LNCaP clone FGC (cell line): Measurements from ENCODE around the gene ZNF433.
A peak's percentile ranks its signal among the peaks of the same experiment; 100 is the strongest.

Experiments used
- DNase-seq: peaks from one replicate; pipeline ENCODE4 v3.0.0-alpha.2; 2011; ENCODE audit warnings: low read depth
- H3K4me3 ChIP-seq: 2 replicates; pipeline ENCODE4 v1.5.1; 2011; ENCODE audit warnings: mild to moderate bottlenecking, low read depth, low read length, control low read depth
- CTCF ChIP-seq: IDR thresholded peaks from 2 replicates; pipeline ENCODE4 v1.5.1; 2012; ENCODE audit warnings: mild to moderate bottlenecking; ENCODE audit not compliant: control insufficient read depth, insufficient read depth; ENCODE audit errors: extremely low read depth

The ZNF433 gene

GRCh38 chr19:11987405-11988281, 47.8 kb downstream of the ZNF433 start:
- TF ChIP-seq CTCF, result no peak
- peak overlapping the region; percentile 88 for H3K4me3 ChIP-seq
- DNase-seq, result peak; percentile 83

- H3K4me3 ChIP-seq, result no peak overlapping the region
- no peak for TF ChIP-seq CTCF
- no peak for DNase-seq
Observed at GRCh38 chr19:11986754-11987153, 48.7 kb downstream of the ZNF433 start.

- no peak overlapping the region for H3K4me3 ChIP-seq
- no peak for TF ChIP-seq CTCF
- DNase-seq, result no peak
Observed at GRCh38 chr19:11984986-11985385, 50.5 kb downstream of the ZNF433 start.

- no peak for TF ChIP-seq CTCF
- H3K4me3 ChIP-seq, result no peak overlapping the region
- DNase-seq, result no peak
Observed at GRCh38 chr19:11982526-11982925, 53.0 kb downstream of the ZNF433 start.

GRCh38 chr19:11979527-11979926, 56.0 kb downstream of the ZNF433 start:
- H3K4me3 ChIP-seq, result no peak overlapping the region
- DNase-seq, result no peak
- no peak for TF ChIP-seq CTCF

GRCh38 chr19:11978492-11979100, 56.9 kb downstream of the ZNF433 start:
- H3K4me3 ChIP-seq, result no peak overlapping the region
- TF ChIP-seq CTCF, result no peak
- no peak for DNase-seq
